OCI-LY1 (cell line): ENCODE results near the gene TAF4.

Source experiments
- H2AFZ ChIP-seq: fragments of 200-600 bp; sonication (generic), shearing (Covaris generic); 2 replicates; pipeline ENCODE4 v1.6.0; 2014; ENCODE audit warnings: antibody characterized with exemption, mild to moderate bottlenecking, low read length
- H3F3A ChIP-seq: fragments of 200-600 bp; sonication (generic), shearing (Covaris generic); 2 replicates; pipeline ENCODE4 v1.6.0; 2014; ENCODE audit warnings: mild to moderate bottlenecking, antibody characterized with exemption, low read length, moderate library complexity; ENCODE audit not compliant: insufficient read depth
- H3K27ac ChIP-seq: fragments of 200-600 bp; sonication (generic); 2 replicates; pipeline ENCODE4 v1.5.1; 2014; ENCODE audit warnings: low read length, mixed run types, mild to moderate bottlenecking, low read depth; ENCODE audit not compliant: poor library complexity, severe bottlenecking
- H3K27me3 ChIP-seq: fragments of 200-600 bp; sonication (generic); 2 replicates; pipeline ENCODE4 v1.6.0; 2014; ENCODE audit warnings: antibody characterized with exemption, mild to moderate bottlenecking, low read length, moderate library complexity; ENCODE audit not compliant: insufficient read depth
- H3K36me3 ChIP-seq: fragments of 200-600 bp; sonication (generic); 2 replicates; pipeline ENCODE4 v1.6.1; 2014; ENCODE audit warnings: mild to moderate bottlenecking, antibody characterized with exemption, low read length, moderate library complexity, mixed read lengths; ENCODE audit not compliant: insufficient read depth
- H3K4me1 ChIP-seq: fragments of 200-600 bp; sonication (generic); 2 replicates; pipeline ENCODE4 v1.5.1; 2014; ENCODE audit warnings: mild to moderate bottlenecking, low read length, moderate library complexity; ENCODE audit not compliant: insufficient read depth, severe bottlenecking
- H3K4me2 ChIP-seq: fragments of 200-600 bp; sonication (generic), shearing (Covaris generic); 2 replicates; pipeline ENCODE4 v1.6.1; 2014; ENCODE audit warnings: low read length
- H3K4me3 ChIP-seq: fragments of 200-600 bp; sonication (generic); 2 replicates; pipeline ENCODE4 v1.5.1; 2014; ENCODE audit warnings: low read length, low read depth, mild to moderate bottlenecking, mixed read lengths; ENCODE audit not compliant: poor library complexity, severe bottlenecking
- H3K79me2 ChIP-seq: fragments of 200-600 bp; shearing (Covaris generic); 2 replicates; pipeline ENCODE4 v1.6.1; 2016; ENCODE audit warnings: mixed run types, low read length, mixed read lengths; ENCODE audit not compliant: insufficient read depth
- H3K9ac ChIP-seq: fragments of 200-600 bp; sonication (generic), shearing (Covaris generic); 2 replicates; pipeline ENCODE4 v1.6.1; 2014; ENCODE audit warnings: mild to moderate bottlenecking, low read length, mixed read lengths
- H3K9me2 ChIP-seq: fragments of 200-600 bp; sonication (generic), shearing (Covaris generic); 2 replicates; pipeline ENCODE4 v1.6.1; 2014; ENCODE audit warnings: low read depth, mild to moderate bottlenecking, low read length, mixed read lengths
- H3K9me3 ChIP-seq: fragments of 200-600 bp; shearing (Covaris generic); 2 replicates; pipeline ENCODE4 v1.6.1; 2014; ENCODE audit warnings: low read length, mixed read lengths
- H4K20me1 ChIP-seq: fragments of 200-600 bp; sonication (generic), shearing (Covaris generic); 2 replicates; pipeline ENCODE4 v1.6.0; 2016; ENCODE audit warnings: mild to moderate bottlenecking, low read length; ENCODE audit not compliant: insufficient read depth
- EZH2 ChIP-seq: fragments of 200-600 bp; sonication (generic), shearing (Covaris generic); IDR thresholded peaks from 2 replicates; pipeline ENCODE4 v1.8.0; 2017; ENCODE audit warnings: borderline replicate concordance, mixed run types, mild to moderate bottlenecking, antibody characterized with exemption, low read length, moderate library complexity, mixed read lengths
- TF ChIP-seq, protein P1 (sequence below): fragments of 200-600 bp; sonication (generic), shearing (Covaris generic); IDR thresholded peaks from 2 replicates; pipeline ENCODE4 v1.5.1; 2017; ENCODE audit warnings: mild to moderate bottlenecking, antibody characterized with exemption, low read length, moderate library complexity, mixed read lengths

The TAF4 gene

DNA sequence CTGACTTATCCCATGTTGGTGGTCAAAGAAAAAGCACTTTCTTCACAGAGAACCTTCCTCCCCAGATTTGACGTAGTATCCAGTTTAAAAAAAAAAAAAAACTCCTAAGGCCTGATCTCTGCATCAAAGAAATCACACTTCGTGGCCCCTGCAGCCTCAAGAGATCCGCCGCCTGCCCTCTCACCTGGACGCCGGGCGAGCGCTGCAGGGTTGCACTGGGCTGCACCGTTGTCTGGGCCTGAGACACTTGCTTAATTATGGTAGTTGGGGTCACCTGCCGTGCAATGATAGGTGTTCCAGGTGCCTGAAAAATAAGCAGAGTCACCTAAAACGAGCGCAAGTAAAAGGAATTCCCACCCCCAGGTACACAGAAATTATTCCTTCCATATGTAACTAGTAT is 53.0 kb downstream of the TAF4 start:
- H3F3A ChIP-seq = no peaks in the 10 kb centered on the region
- no peak overlapping the region for H2AFZ ChIP-seq
- no peak for TF ChIP-seq EZH2
- TF ChIP-seq, protein P1, sequence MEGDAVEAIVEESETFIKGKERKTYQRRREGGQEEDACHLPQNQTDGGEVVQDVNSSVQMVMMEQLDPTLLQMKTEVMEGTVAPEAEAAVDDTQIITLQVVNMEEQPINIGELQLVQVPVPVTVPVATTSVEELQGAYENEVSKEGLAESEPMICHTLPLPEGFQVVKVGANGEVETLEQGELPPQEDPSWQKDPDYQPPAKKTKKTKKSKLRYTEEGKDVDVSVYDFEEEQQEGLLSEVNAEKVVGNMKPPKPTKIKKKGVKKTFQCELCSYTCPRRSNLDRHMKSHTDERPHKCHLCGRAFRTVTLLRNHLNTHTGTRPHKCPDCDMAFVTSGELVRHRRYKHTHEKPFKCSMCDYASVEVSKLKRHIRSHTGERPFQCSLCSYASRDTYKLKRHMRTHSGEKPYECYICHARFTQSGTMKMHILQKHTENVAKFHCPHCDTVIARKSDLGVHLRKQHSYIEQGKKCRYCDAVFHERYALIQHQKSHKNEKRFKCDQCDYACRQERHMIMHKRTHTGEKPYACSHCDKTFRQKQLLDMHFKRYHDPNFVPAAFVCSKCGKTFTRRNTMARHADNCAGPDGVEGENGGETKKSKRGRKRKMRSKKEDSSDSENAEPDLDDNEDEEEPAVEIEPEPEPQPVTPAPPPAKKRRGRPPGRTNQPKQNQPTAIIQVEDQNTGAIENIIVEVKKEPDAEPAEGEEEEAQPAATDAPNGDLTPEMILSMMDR = no peak
- H3K79me2 ChIP-seq = no peaks in the 10 kb centered on the region
- H3K4me3 ChIP-seq = no peak overlapping the region
- H3K9ac ChIP-seq = no peak overlapping the region
- peaks cover 18% of the 10 kb centered on the region for H3K4me1 ChIP-seq
- peaks cover 29% of the 10 kb centered on the region; the same call in 1 of the 2 replicates for H3K36me3 ChIP-seq
- H3K27ac ChIP-seq = no peak overlapping the region
- H3K9me2 ChIP-seq = no peaks in the 10 kb centered on the region
- H3K9me3 ChIP-seq = no peaks in the 10 kb centered on the region
- no peaks in the 10 kb centered on the region for H3K27me3 ChIP-seq
- H3K4me2 ChIP-seq = no peak overlapping the region
- no peaks in the 10 kb centered on the region for H4K20me1 ChIP-seq

DNA sequence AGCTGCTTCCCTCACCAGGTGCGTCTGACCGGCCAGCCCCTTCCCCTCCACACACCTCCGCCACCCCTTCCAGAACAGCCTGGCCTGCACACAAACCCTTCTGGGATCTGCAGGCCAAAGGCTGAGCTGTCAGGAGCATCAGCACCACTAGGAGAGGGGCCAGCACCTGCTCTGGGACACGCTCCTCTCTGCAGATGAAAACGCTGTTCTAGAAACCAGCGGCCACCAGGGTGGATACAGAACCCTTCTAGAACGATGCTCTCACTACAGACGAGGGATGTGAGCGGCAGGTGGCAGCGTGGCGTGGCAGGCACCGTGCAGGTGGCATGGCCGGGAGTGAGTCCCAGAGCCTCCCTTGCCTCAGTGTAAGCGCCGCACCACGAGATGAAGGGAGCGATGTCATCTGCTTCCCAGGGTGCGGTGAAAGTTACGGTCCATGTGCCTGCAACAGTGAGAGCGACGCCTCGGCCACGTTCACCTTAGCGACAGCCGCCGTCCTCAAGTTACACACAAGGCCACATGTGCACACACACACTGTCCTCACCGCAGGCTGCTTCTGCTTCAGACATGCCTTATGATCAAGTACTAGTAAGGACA is 53.6 kb downstream of the TAF4 start:
- no peak for TF ChIP-seq EZH2
- TF ChIP-seq, protein P1 = peak; percentile 40; the same call in 1 of the 2 replicates
- Histone ChIP-seq H3K4me2 (no peak overlapping the region), H3K79me2 (no peaks in the 10 kb centered on the region), H3K9me2 (no peaks in the 10 kb centered on the region), H3K9me3 (no peaks in the 10 kb centered on the region), H3K27me3 (no peaks in the 10 kb centered on the region), H3K27ac (no peak overlapping the region), H3K4me3 (no peak overlapping the region), H3K9ac (no peak overlapping the region), H3K36me3 (peaks cover 31% of the 10 kb centered on the region; the same call in 1 of the 2 replicates), H3K4me1 (peaks cover 18% of the 10 kb centered on the region), H3F3A (no peaks in the 10 kb centered on the region), H4K20me1 (no peaks in the 10 kb centered on the region), H2AFZ (no peak overlapping the region)

GRCh38 chr20:62011403-62011790 is 54.3 kb downstream of the TAF4 start:
- Histone ChIP-seq H2AFZ (no peak overlapping the region), H3K9me3 (no peaks in the 10 kb centered on the region), H3F3A (no peaks in the 10 kb centered on the region), H3K27me3 (no peaks in the 10 kb centered on the region), H3K79me2 (no peaks in the 10 kb centered on the region), H3K27ac (peak overlapping the region; percentile 4), H4K20me1 (no peaks in the 10 kb centered on the region), H3K4me1 (peaks cover 18% of the 10 kb centered on the region), H3K9ac (no peak overlapping the region), H3K4me3 (no peak overlapping the region), H3K9me2 (no peaks in the 10 kb centered on the region), H3K36me3 (peaks cover 31% of the 10 kb centered on the region; the same call in 1 of the 2 replicates), H3K4me2 (no peak overlapping the region)
- TF ChIP-seq, protein P1 = no peak
- no peak for TF ChIP-seq EZH2
